ENCODE data around the gene FA2H.
A peak's percentile ranks its signal among the peaks of the same experiment; 100 is the strongest.
"Not testable (repeated sequence)": the region's sequence is repeated elsewhere in the genome, so short reads cannot be mapped to it uniquely, and the experiment has no call there.

Gene FA2H

GRCh38 chr16:74682556-74682955 lies 92.1 kb downstream of the FA2H start:
- no peak for DNase-seq (ENCODE audit: low read depth in 2 of 2)

- no peak for DNase-seq (ENCODE audit: low read depth in 2 of 2)
These were observed 93.9 kb downstream of the FA2H start for GRCh38 chr16:74680681-74681080.

- DNase-seq (ENCODE audit: low read depth in 2 of 2) = no peak
These were observed 94.6 kb downstream of the FA2H start for GRCh38 chr16:74679983-74680382.

GRCh38 chr16:74677868-74678267 lies 96.8 kb downstream of the FA2H start:
- DNase-seq (ENCODE audit: low read depth in 2 of 2) = no peak

- no peak for DNase-seq (ENCODE audit: low read depth in 2 of 2)
These were observed 100.7 kb downstream of the FA2H start for GRCh38 chr16:74673876-74674275.

- not testable (repeated sequence) for DNase-seq (ENCODE audit: low read depth in 2 of 2)
These were observed 105.7 kb downstream of the FA2H start for GRCh38 chr16:74668877-74669276.

GRCh38 chr16:74667255-74667700 lies 107.3 kb downstream of the FA2H start:
- DNase-seq (ENCODE audit: low read depth in 2 of 2) = peak in 1 of 2 donors; percentile 1

GRCh38 chr16:74666425-74667254 lies 108.0 kb downstream of the FA2H start, which contains the start of gene RFWD3:
RFWD3 (minus strand) TSS chr16:74666877; CDS start chr16:74661449, 5,428 bp downstream.
- DNase-seq (ENCODE audit: low read depth in 2 of 2) = peak; percentile 89 to 91

- no peak for DNase-seq (ENCODE audit: low read depth in 2 of 2)
These were observed 108.6 kb downstream of the FA2H start for GRCh38 chr16:74666010-74666421.
